Suppressor macrophage (primary cell): ENCODE results near the gene BICRAL.

Source experiments
- DNase-seq, 4 experiments: peaks; one replicate each; pipeline ENCODE4 v3.0.0-alpha.2; 2020 to 2022

BICRAL gene

GRCh38 chr6:42896178-42896719 lies 114.4 kb downstream of the BICRAL start:
- no peak for DNase-seq

GRCh38 chr6:42898891-42899361 lies 117.1 kb downstream of the BICRAL start:
- peak; percentile 78 to 89 (median 86) for DNase-seq

GRCh38 chr6:42899871-42900270 lies 118.0 kb downstream of the BICRAL start:
- no peak for DNase-seq

DNA sequence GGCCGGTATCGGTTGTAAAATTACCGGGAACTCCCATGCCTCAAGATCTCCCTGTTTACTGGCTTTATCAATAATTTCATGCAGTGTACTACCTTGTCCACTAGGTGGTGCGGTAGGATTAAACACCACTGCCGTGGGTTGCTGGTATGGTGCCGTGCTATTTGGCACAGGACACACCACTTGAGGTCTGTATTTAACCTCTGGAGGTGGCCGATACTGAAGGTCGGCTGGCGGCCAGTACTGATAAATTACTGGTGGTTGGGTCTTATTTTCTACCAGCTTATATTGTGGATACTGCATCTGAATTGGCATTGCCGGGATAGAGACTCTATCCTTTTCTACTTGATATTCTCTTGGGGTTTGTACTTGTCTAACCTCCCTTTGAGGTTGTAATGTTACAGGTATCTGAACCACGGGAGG lies 119.7 kb downstream of the BICRAL start:
- peak; percentile 87 to 93 (median 88) for DNase-seq

- peak in 3 of 4 experiments; percentile 11 to 39 (median 23) for DNase-seq
Observed at GRCh38 chr6:42902429-42903263, 120.8 kb downstream of the BICRAL start.

- no peak for DNase-seq
Observed at GRCh38 chr6:42904467-42904866, 122.6 kb downstream of the BICRAL start.

DNA sequence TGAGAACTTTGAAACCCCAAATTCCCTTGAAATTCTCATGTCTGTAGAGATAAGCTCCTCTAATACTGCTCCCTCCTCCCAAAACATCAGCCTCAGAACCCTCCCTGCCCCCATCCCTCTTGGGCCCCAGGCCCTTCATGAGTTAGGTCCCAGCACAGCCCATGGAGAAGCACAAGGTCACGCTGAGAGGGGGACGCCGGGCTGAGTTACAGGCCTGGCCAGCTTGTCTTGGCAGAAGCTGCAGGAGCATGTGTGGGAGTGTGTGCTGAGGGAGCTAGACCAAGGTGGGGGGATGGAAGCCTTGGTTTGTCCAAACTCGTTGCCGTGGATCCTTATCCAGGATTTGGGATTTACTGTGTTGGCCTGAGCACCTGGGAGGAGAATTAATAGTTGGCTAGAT lies 125.5 kb downstream of the BICRAL start:
- no peak for DNase-seq

DNA sequence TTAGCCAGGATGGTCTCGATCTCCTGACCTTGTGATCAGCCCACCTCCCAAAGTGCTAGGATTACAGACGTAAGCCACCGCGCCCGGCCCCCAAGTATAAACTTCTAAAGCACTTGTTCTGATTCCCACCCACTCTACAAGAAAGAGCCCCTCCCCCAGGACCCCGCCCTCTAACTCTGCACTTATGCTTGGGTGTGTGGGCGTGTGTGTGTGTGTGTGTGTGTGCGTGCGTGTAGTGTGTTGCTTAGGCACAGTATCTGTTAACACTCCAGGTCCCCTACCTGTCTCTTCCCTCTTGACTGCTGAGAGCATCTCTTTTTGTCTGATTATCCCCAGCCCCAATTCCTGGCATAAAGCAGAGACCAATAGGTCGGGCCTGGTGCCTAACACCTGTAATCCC lies 128.0 kb downstream of the BICRAL start:
- no peak for DNase-seq

DNA sequence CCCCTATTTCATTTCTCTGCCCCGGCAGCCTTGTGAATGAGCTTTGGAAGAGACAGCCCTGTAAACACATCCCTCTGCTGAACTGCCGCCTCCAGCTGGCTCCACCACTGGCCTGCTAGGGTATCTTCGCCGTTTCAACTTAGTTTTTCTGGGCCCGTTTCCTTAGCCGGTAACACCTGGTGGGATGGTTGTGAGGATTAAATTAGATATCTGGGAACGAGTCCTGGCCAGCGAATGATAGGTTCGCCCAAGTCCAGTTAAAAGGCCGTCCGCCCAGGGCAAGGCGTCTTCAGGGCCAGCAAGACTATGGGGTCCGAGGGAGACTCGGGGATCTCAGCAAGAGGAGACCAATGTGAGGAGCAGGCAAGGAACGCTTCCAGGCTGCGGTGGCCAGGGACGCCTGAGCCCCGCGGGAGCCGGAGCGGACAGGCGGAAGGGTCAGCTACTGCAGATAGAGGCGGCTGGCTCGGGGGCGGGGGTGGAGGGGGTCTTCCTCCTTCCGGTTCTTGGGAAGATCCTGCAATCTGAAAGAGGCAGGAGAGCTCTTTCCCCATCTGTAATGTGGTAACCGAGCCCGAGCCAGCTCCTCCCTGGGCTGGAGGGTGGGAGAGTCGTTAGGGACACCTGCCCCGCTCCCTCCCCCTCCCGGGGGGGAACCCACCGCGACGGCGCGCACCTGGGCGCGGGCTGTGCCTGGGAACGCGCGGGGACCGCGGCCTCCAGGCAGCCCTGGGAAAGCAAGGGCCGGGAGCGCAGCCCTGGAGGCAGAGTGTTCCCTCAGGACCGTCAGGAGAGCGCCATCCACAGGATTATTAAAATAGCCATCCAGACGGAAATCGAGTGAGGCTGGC lies 129.5 kb downstream of the BICRAL start:
- DNase-seq, result peak in 1 of 4 experiments; percentile 18

GRCh38 chr6:42914546-42914945 lies 132.7 kb downstream of the BICRAL start:
- DNase-seq, result no peak

DNA sequence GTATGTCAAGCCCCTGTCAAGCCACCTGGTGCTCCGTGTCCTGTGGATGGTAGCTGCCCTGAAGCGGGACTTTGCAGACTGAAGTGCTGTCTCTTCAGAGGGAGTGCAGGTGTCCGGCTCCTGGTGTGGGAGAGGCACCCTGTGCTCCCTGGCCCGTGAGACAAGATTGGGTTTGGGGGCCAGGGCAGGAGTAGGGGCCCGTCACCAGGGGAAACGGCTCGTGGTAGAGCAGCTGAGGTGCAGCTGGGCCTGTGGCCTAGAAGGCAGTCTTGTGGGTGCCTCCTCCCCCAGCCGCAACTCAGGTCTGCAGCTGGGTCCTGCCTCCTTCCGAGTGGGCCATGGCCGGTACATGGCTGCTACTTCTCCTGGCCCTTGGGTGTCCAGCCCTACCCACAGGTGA lies 133.9 kb downstream of the BICRAL start, which contains the start of gene PTCRA:
Gene PTCRA (plus strand): TSS at position 322 of the 400 bp plus-strand sequence. CDS start 17 bp downstream, at position 339.
- no peak for DNase-seq

- no peak for DNase-seq
Observed at GRCh38 chr6:42916288-42916687, 134.4 kb downstream of the BICRAL start.
